HCT116 (cell line): ENCODE measurements around the gene EEF1AKMT4. TPM values are rescaled to one million over a fixed set of nuclear protein-coding genes. Genes with fewer than 3 reads are reported as not detected.
A peak's percentile ranks its signal among the peaks of the same experiment; 100 is the strongest.

Experiments used
- ATAC-seq: fragments of 200-7000 bp; cut with Tn5 transposase; 2 replicates; pipeline ENCODE4 v1.9.1; 2020; ENCODE audit warnings: mild to moderate bottlenecking, moderate library complexity
- BruUV-seq: library from RNA; stranded (reverse); fragments of 400-500 nt; replicated peaks from 2 replicates; lab custom pipeline; 2021; lab: Mats Ljungman, UMichigan
- CTCF ChIA-PET: fragments of 300-600 bp; sonication (Branson Sonifier 250); formaldehyde crosslinking; loops from one replicate; lab custom pipeline; 2021; ENCODE audit warnings: antibody characterized with exemption; lab: Charles Lee
- POLR2A ChIA-PET: fragments of 300-600, 350-600 bp; sonication (Branson Sonifier 250); formaldehyde crosslinking; loops from one replicate; lab custom pipeline; 2021; ENCODE audit warnings: antibody characterized with exemption; lab: Charles Lee
- RAD21 ChIA-PET, 2 experiments: fragments of 300-600 bp; sonication (Branson Sonifier 250); formaldehyde crosslinking; loops; one replicate each; lab custom pipeline; 2023; ENCODE audit warnings: low total read pairs in 2 of 2; ENCODE audit not compliant: uncharacterized antibody in 2 of 2, unreplicated experiment in 2 of 2, low non-redundant PET in 1 of 2; lab: Charles Lee
- DNase-seq: peaks from one replicate; pipeline ENCODE4 v3.0.0-alpha.2; 2010; ENCODE audit warnings: low read depth, low spot score
- H2AFZ ChIP-seq: fragments of 200-600 bp; shearing (Covaris generic), sonication (generic); 2 replicates; pipeline ENCODE4 v1.6.1; 2017; ENCODE audit warnings: low read depth, mixed run types, mixed read lengths, antibody characterized with exemption, low read length; ENCODE audit not compliant: poor library complexity, severe bottlenecking
- H3K27ac ChIP-seq: 2 replicates; pipeline ENCODE4 v1.5.1; 2012; ENCODE audit warnings: low read depth, low read length
- H3K27me3 ChIP-seq: fragments of 200-600 bp; sonication (generic); 2 replicates; pipeline ENCODE4 v1.6.1; 2016; ENCODE audit warnings: mixed run types, low read length, mixed read lengths; ENCODE audit not compliant: insufficient read depth
- H3K36me3 ChIP-seq, 2 experiments: fragments of 200-500 bp in 1 of 2; fragments of 200-600 bp in 1 of 2; sonication (Bioruptor generic) in 1 of 2; sonication (generic) in 1 of 2; 2 replicates each; pipeline versions ENCODE4 v1.5.1 to v1.6.1; 2014 to 2016; ENCODE audit warnings: low read length in 2 of 2, inconsistent platforms in 1 of 2, mixed read lengths in 1 of 2, mixed run types in 1 of 2; ENCODE audit not compliant: insufficient read depth in 2 of 2, control insufficient read depth in 1 of 2
- H3K4me1 ChIP-seq, 2 experiments: fragments of 200-600 bp in 1 of 2; sonication (generic) in 1 of 2; 2 replicates each; pipeline versions ENCODE4 v1.5.1 to v1.6.1; 2012 to 2017; ENCODE audit warnings: low read length in 2 of 2, inconsistent platforms in 1 of 2, mild to moderate bottlenecking in 1 of 2, mixed read lengths in 1 of 2, mixed run types in 1 of 2, moderate library complexity in 1 of 2; ENCODE audit not compliant: insufficient read depth in 2 of 2, control insufficient read depth in 1 of 2
- H3K4me2 ChIP-seq: fragments of 200-600 bp; sonication (generic); 2 replicates; pipeline ENCODE4 v1.6.1; 2017; ENCODE audit warnings: mixed run types, low read length, mixed read lengths
- H3K4me3 ChIP-seq, 2 experiments: fragments of 200-600 bp in 1 of 2; sonication (generic) in 1 of 2; replicated peaks in 1 of 2; 2 replicates each; pipeline ENCODE4 v1.5.1; 2011 to 2016; ENCODE audit warnings: low read length in 2 of 2, control low read depth in 1 of 2, low read depth in 1 of 2, mild to moderate bottlenecking in 1 of 2, mixed read lengths in 1 of 2, mixed run types in 1 of 2
- H3K79me2 ChIP-seq: fragments of 200-600 bp; sonication (generic); 2 replicates; pipeline ENCODE4 v1.6.1; 2017; ENCODE audit warnings: mild to moderate bottlenecking, mixed run types, low read length, moderate library complexity, mixed read lengths; ENCODE audit not compliant: insufficient read depth
- H3K9ac ChIP-seq: fragments of 200-600 bp; sonication (generic); 2 replicates; pipeline ENCODE4 v1.6.1; 2016; ENCODE audit warnings: low read length, mixed read lengths
- H3K9me2 ChIP-seq: fragments of 200-600 bp; sonication (generic), shearing (Covaris generic); 2 replicates; pipeline ENCODE4 v1.6.1; 2017; ENCODE audit warnings: mixed run types, mild to moderate bottlenecking, moderate library complexity; ENCODE audit not compliant: insufficient read depth
- H3K9me3 ChIP-seq, 2 experiments: fragments of 200-500 bp in 1 of 2; fragments of 200-600 bp in 1 of 2; sonication (Bioruptor generic) in 1 of 2; sonication (generic) in 1 of 2; 2 replicates each; pipeline ENCODE4 v1.6.1; 2014 to 2017; ENCODE audit warnings: low read length in 2 of 2, mixed read lengths in 2 of 2, inconsistent platforms in 1 of 2, low read depth in 1 of 2, mild to moderate bottlenecking in 1 of 2, mixed run types in 1 of 2, moderate library complexity in 1 of 2; ENCODE audit not compliant: control insufficient read depth in 1 of 2, insufficient read depth in 1 of 2
- H4K20me1 ChIP-seq: fragments of 200-600 bp; sonication (generic), shearing (Covaris generic); 2 replicates; pipeline ENCODE4 v1.6.1; 2017; ENCODE audit warnings: mixed run types, mild to moderate bottlenecking, moderate library complexity; ENCODE audit not compliant: insufficient read depth
- CBX3 ChIP-seq: IDR thresholded peaks from 2 replicates; pipeline ENCODE4 v1.6.1; 2012; ENCODE audit warnings: low read depth
- EGR1 ChIP-seq: IDR thresholded peaks from 2 replicates; pipeline ENCODE4 v1.6.1; 2012; ENCODE audit warnings: low read depth
- EZH2 ChIP-seq: fragments of 200-600 bp; sonication (generic); IDR thresholded peaks from 2 replicates; pipeline ENCODE4 v1.6.1; 2017; ENCODE audit warnings: antibody characterized with exemption, mixed run types
- POLR2A ChIP-seq: IDR thresholded peaks from 2 replicates; pipeline ENCODE4 v1.7.0; 2011; ENCODE audit warnings: borderline replicate concordance; ENCODE audit not compliant: insufficient read depth, insufficient read length; ENCODE audit errors: extremely low read depth
- POLR2AphosphoS5 ChIP-seq: IDR thresholded peaks from 2 replicates; pipeline ENCODE4 v1.6.1; 2011; ENCODE audit warnings: mild to moderate bottlenecking, low read depth, low read length, moderate library complexity
- YY1 ChIP-seq: IDR thresholded peaks from 2 replicates; pipeline ENCODE4 v1.6.1; 2011; ENCODE audit warnings: low read length, low read depth, moderate library complexity, mild to moderate bottlenecking; ENCODE audit not compliant: insufficient replicate concordance; ENCODE audit errors: extremely low read depth
- intact Hi-C: fragments of 100-400 bp; cut with micrococcal nuclease; formaldehyde crosslinking; loops from 2 replicates; pipeline ENCODE4 v1.10.0; 2022
- microRNA counts: library from miRNA; unstranded; fragments of <30 nt; microRNA quantifications from one replicate; lab custom pipeline; 2015
- microRNA-seq: library from miRNA; unstranded; fragments of <30 nt; microRNA quantifications from one replicate; pipeline ENCODE4, GENCODE V29; 2016; ENCODE audit warnings: borderline number of aligned reads
- total RNA-seq: library from RNA; stranded (reverse); gene quantifications from one replicate; pipeline ENCODE4 v1.2.1, GENCODE V29; 2021; ENCODE audit not compliant: unreplicated experiment
- TF ChIP-seq, protein P1 (sequence below): IDR thresholded peaks from 2 replicates; pipeline ENCODE4 v1.6.1; 2011; ENCODE audit warnings: mild to moderate bottlenecking, low read length, moderate library complexity; ENCODE audit not compliant: insufficient replicate concordance; ENCODE audit errors: extremely low read depth
- TF ChIP-seq, protein P2 (sequence below), 3 experiments: fragments of 200-600 bp in 1 of 3; sonication (generic) in 1 of 3; IDR thresholded peaks in 2 of 3; conservative IDR thresholded peaks in 1 of 3; 2 replicates each; pipeline ENCODE4 v1.5.1; 2012 to 2017; ENCODE audit warnings: low read depth in 2 of 3, low read length in 2 of 3, antibody characterized with exemption in 1 of 3, borderline replicate concordance in 1 of 3, control low read depth in 1 of 3, mild to moderate bottlenecking in 1 of 3, mixed read lengths in 1 of 3, mixed run types in 1 of 3, moderate library complexity in 1 of 3; ENCODE audit not compliant: insufficient read depth in 1 of 3
- TF ChIP-seq, protein P3 (sequence below): IDR thresholded peaks from 2 replicates; pipeline ENCODE4 v1.6.1; 2012

The EEF1AKMT4 gene
- total RNA-seq, 1 experiment from 2014 or later, result 10.5 TPM

DNA sequence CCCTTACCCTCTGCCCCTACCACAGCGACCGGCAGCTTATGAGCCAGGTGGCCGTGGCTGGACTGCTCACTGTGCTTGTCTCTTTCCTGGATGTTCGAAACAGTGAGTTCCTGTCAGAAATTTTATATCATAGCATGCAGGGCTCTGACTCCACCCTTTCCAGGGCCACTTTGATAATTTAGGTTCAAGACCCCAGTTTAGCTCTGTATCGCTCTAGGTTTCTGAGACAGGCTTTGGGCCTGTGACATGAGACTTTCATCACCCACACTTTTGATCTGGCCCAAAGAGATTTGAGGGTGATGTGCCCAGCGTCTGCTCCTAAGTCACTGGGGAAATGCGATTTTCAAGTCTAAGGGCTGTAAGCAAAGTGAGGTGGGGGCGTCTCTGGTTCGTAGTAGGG, 58.4 kb downstream of the EEF1AKMT4 start:
- Histone ChIP-seq H3K9ac (no peak overlapping the region), H3K9me2 (no peaks in the 10 kb centered on the region), H3K4me3 (no peak overlapping the region), H3K36me3 (peaks cover 46 to 52% of the 10 kb centered on the region in 2 experiments), H3K27ac (no peak overlapping the region), H3K4me1 (no peaks in the 10 kb centered on the region), H2AFZ (no peak overlapping the region), H3K27me3 (no peaks in the 10 kb centered on the region), H3K9me3 (no peaks in the 10 kb centered on the region), H4K20me1 (no peaks in the 10 kb centered on the region)
- ChIA-PET CTCF (no interaction called here), RAD21 (no interaction called here)
- no peak for DNase-seq
- intact Hi-C loops, result no loop called here
- BruUV-seq, result no TSS peak
- TF ChIP-seq POLR2AphosphoS5 (no peak), EGR1 (no peak), YY1 (no peak), POLR2A (no peak), CBX3 (no peak), EZH2 (no peak)
- TF ChIP-seq, protein P1, sequence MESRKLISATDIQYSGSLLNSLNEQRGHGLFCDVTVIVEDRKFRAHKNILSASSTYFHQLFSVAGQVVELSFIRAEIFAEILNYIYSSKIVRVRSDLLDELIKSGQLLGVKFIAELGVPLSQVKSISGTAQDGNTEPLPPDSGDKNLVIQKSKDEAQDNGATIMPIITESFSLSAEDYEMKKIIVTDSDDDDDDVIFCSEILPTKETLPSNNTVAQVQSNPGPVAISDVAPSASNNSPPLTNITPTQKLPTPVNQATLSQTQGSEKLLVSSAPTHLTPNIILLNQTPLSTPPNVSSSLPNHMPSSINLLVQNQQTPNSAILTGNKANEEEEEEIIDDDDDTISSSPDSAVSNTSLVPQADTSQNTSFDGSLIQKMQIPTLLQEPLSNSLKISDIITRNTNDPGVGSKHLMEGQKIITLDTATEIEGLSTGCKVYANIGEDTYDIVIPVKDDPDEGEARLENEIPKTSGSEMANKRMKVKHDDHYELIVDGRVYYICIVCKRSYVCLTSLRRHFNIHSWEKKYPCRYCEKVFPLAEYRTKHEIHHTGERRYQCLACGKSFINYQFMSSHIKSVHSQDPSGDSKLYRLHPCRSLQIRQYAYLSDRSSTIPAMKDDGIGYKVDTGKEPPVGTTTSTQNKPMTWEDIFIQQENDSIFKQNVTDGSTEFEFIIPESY, result no peak
- TF ChIP-seq, protein P2, sequence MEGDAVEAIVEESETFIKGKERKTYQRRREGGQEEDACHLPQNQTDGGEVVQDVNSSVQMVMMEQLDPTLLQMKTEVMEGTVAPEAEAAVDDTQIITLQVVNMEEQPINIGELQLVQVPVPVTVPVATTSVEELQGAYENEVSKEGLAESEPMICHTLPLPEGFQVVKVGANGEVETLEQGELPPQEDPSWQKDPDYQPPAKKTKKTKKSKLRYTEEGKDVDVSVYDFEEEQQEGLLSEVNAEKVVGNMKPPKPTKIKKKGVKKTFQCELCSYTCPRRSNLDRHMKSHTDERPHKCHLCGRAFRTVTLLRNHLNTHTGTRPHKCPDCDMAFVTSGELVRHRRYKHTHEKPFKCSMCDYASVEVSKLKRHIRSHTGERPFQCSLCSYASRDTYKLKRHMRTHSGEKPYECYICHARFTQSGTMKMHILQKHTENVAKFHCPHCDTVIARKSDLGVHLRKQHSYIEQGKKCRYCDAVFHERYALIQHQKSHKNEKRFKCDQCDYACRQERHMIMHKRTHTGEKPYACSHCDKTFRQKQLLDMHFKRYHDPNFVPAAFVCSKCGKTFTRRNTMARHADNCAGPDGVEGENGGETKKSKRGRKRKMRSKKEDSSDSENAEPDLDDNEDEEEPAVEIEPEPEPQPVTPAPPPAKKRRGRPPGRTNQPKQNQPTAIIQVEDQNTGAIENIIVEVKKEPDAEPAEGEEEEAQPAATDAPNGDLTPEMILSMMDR (IDR thresholded peaks at IDR 0.05 in 2 of 3, conservative IDR thresholded peaks at IDR 0.05 in 1 of 3; ENCODE audit: borderline replicate concordance in 1 of 3, insufficient read depth in 1 of 3, low read depth in 2 of 3, low read length in 2 of 3), result no peak
- TF ChIP-seq, protein P3, sequence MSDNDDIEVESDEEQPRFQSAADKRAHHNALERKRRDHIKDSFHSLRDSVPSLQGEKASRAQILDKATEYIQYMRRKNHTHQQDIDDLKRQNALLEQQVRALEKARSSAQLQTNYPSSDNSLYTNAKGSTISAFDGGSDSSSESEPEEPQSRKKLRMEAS, result no peak
- TF ChIP-seq, all 23 proteins: peak for 0
- Histone ChIP-seq H3K79me2 (peaks cover 18% of the 10 kb centered on the region; the same call in 1 of the 2 replicates), H3K4me2 (no peak overlapping the region)
- ATAC-seq, result no peak
- POLR2A ChIA-PET, result no interaction called here

MicroRNAs within 50 kb of the gene (microRNA counts, 767-probe panel; counts per million panel counts)
- not detected for microRNA hsa-miR-1224-3p (lab: Ali Mortazavi, UCI)
- microRNA hsa-miR-1224-5p (lab: Ali Mortazavi, UCI), result not detected

Small RNAs within 50 kb of the gene (microRNA-seq; reads per million reads assigned to microRNA genes)
- gene MIR1224, result 49.1 reads per million, percentile 54 among the genes with 10 or more reads in this experiment

Other genes starting within 250 kb of the EEF1AKMT4 start
- 16.9 TPM for gene ABCC5, start 231.8 kb upstream of the EEF1AKMT4 start, total RNA-seq
- gene HTR3D, start 217.9 kb upstream of the EEF1AKMT4 start, total RNA-seq, result not detected
- gene HTR3C, start 196.6 kb upstream of the EEF1AKMT4 start, total RNA-seq, result not detected
- not detected for gene HTR3E, start 152.6 kb upstream of the EEF1AKMT4 start, total RNA-seq
- 50.3 TPM for gene EIF2B5, start 114.3 kb upstream of the EEF1AKMT4 start, total RNA-seq
- 60.7 TPM for gene DVL3, start 94.3 kb upstream of the EEF1AKMT4 start, total RNA-seq
- gene AP2M1, start 74.8 kb upstream of the EEF1AKMT4 start, total RNA-seq, result 353 TPM
- 74.6 TPM for gene ABCF3, start 63.5 kb upstream of the EEF1AKMT4 start, total RNA-seq
- gene VWA5B2, start 20.1 kb upstream of the EEF1AKMT4 start, total RNA-seq, result 10.6 TPM
- 56.6 TPM for gene ALG3, start 710 bp upstream of the EEF1AKMT4 start, total RNA-seq
- 5.1 TPM for gene CAMK2N2, start 11.9 kb downstream of the EEF1AKMT4 start, total RNA-seq
- gene ECE2, start 26.4 kb downstream of the EEF1AKMT4 start, total RNA-seq, result not detected
- 402 TPM for gene PSMD2, start 49.6 kb downstream of the EEF1AKMT4 start, total RNA-seq
- gene EIF4G1, start 64.9 kb downstream of the EEF1AKMT4 start, total RNA-seq, result 496 TPM
- 17.8 TPM for gene FAM131A, start 87.9 kb downstream of the EEF1AKMT4 start, total RNA-seq
- 21.6 TPM for gene CLCN2, start 111.9 kb downstream of the EEF1AKMT4 start, total RNA-seq
- gene POLR2H, start 112.0 kb downstream of the EEF1AKMT4 start, total RNA-seq, result 156 TPM
- gene THPO, start 128.5 kb downstream of the EEF1AKMT4 start, total RNA-seq, result not detected
- 8.0 TPM for gene CHRD, start 130.4 kb downstream of the EEF1AKMT4 start, total RNA-seq